GM12872 (cell line): ENCODE measurements around the gene ANKRD62.

Experiments
- TF ChIP-seq, protein P1 (sequence below): IDR thresholded peaks from 3 replicates; pipeline ENCODE4 v1.5.1; 2011; ENCODE audit warnings: low read depth, mild to moderate bottlenecking, low read length, moderate library complexity; ENCODE audit not compliant: insufficient read depth

Gene ANKRD62

GRCh38 chr18:12085786-12086185 lies 7.9 kb upstream of the ANKRD62 start:
- TF ChIP-seq, protein P1, sequence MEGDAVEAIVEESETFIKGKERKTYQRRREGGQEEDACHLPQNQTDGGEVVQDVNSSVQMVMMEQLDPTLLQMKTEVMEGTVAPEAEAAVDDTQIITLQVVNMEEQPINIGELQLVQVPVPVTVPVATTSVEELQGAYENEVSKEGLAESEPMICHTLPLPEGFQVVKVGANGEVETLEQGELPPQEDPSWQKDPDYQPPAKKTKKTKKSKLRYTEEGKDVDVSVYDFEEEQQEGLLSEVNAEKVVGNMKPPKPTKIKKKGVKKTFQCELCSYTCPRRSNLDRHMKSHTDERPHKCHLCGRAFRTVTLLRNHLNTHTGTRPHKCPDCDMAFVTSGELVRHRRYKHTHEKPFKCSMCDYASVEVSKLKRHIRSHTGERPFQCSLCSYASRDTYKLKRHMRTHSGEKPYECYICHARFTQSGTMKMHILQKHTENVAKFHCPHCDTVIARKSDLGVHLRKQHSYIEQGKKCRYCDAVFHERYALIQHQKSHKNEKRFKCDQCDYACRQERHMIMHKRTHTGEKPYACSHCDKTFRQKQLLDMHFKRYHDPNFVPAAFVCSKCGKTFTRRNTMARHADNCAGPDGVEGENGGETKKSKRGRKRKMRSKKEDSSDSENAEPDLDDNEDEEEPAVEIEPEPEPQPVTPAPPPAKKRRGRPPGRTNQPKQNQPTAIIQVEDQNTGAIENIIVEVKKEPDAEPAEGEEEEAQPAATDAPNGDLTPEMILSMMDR, result no peak

GRCh38 chr18:12086249-12086648 lies 7.4 kb upstream of the ANKRD62 start:
- TF ChIP-seq, protein P1, result no peak

DNA sequence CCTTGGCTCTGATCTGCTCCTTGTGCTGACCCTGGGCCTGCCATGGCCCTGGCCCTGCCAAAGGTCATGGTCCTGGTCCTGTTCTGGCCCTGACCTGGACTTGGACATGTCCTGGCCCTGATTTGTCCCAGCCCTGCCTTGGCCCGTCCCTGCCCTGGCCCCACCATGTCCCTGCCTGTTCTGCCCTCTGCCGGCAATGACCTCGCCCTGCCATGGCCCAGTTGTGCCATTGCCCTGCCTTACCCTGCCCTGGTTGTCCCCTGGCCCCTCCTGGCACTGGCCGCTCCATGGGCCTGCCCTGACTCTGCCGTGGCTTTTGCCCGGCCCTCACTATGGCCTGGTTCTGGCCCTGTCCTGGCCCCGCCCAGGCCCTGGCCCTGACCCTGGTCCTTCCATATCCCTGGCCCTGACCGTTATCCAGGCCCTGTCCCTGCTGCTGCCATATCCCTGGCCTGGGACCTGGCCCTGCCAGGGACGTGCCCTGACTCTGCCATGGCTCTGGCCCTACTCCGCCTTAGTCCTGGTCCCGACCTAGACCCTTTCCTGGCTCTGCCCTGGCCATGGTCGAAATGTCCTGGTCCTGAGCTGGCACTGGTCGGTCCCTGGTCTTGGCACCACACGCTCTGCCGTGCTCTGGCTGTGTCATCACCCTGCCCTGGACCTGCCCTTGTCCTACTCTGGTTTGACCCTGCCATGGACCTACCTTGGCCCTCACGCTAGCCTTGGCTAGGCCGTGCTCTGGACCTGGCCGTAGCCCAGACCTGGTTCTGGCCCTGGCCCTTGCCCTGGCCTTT lies 6.8 kb upstream of the ANKRD62 start:
- TF ChIP-seq, protein P1, result no peak

- TF ChIP-seq, protein P1, result no peak
These were observed 6.1 kb upstream of the ANKRD62 start for GRCh38 chr18:12087471-12088025.

DNA sequence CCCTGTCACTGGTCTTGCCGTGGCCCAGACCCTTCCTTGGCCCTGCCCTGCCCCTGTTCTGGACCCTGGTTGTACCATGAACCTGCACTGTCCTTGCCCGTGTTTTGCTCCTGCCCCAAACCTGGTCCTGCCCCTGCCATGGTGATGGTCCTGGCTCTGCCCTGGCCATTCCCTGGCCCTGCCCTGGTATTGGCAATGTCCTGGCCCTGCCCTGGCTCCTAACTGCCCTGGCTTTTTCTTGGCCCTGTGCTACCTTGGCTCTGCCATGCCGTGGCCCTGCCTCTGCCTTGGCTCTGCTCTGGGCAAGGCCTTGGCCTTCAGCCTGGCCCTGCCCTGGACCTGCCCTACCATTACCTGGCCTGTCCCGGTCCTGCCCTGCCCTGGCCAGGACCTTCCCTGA lies 5.5 kb upstream of the ANKRD62 start:
- TF ChIP-seq, protein P1, result no peak

GRCh38 chr18:12088731-12089375 lies 4.8 kb upstream of the ANKRD62 start:
- TF ChIP-seq, protein P1, result no peak

DNA sequence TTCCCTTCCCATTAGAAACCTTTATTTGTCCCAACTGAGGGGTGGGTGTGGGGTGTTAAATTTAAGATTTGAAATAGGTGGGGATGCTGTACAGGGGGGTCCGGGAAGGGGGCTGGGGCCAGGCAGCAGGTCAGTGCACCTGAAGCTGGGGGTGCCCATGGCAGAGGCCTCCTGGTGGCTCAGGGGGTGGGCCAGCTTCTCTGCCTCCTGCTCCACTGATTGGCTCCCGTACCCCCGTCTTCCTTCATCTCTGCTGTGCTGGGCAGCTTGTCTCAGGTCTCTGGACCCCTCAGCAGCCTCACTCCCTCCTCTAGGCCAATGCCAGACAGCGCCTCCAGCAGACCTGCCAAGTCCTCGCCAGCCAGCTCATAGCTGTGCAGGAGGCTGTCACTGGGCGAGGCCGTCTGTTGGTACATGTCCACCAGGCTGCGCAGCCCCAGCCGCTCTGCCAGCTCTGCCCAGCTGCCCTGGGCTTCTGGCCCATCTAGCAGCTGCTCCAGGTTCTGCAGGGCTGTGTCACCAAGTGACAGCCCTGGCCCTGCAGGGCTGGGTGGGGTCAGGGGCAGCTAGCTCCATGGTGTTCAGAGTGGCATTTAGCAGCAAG lies 2.0 kb upstream of the ANKRD62 start:
- TF ChIP-seq, protein P1, result no peak
